ENCODE data around the gene DOCK2.

DNA sequence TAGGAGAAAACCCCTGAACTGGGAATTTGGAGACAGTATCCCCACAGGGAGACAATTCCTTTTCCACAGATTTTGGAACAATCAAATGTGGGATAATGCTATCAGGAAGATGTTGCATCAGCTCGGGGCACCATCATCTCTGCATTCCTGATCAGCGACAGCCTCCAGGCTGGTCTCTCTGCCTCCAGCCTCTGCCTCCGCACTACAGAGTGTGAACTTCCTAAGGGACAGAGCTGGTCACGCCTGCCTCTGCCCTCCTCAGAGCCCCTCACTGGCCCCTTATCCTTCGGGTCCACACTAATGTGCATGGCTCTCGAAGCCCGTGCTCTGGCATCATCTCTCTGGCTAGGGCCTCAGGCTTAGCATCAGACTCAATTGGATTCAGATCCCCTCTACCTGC is 477.2 kb downstream of the DOCK2 start:
- TF ChIP-seq, protein P1, sequence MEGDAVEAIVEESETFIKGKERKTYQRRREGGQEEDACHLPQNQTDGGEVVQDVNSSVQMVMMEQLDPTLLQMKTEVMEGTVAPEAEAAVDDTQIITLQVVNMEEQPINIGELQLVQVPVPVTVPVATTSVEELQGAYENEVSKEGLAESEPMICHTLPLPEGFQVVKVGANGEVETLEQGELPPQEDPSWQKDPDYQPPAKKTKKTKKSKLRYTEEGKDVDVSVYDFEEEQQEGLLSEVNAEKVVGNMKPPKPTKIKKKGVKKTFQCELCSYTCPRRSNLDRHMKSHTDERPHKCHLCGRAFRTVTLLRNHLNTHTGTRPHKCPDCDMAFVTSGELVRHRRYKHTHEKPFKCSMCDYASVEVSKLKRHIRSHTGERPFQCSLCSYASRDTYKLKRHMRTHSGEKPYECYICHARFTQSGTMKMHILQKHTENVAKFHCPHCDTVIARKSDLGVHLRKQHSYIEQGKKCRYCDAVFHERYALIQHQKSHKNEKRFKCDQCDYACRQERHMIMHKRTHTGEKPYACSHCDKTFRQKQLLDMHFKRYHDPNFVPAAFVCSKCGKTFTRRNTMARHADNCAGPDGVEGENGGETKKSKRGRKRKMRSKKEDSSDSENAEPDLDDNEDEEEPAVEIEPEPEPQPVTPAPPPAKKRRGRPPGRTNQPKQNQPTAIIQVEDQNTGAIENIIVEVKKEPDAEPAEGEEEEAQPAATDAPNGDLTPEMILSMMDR (IDR thresholded peaks at IDR 0.05) = no peak
- TF ChIP-seq POLR2A (IDR thresholded peaks at IDR 0.05) (no peak), EP300 (IDR thresholded peaks at IDR 0.05) (no peak), POLR2AphosphoS5 (IDR thresholded peaks at IDR 0.05) (no peak)

Measured in upper lobe of left lung (tissue), 4 donors.